HG03571 (cell line): Measurements from ENCODE around the gene DACT2.
"Not testable (repeated sequence)": the region's sequence is repeated elsewhere in the genome, so short reads cannot be mapped to it uniquely, and the experiment has no call there.

ENCODE experiments used
- ATAC-seq: cut with Tn5 transposase; IDR thresholded peaks from one replicate; pipeline ENCODE4 v1.9.1; 2021; ENCODE audit not compliant: unreplicated experiment

Gene DACT2

DNA sequence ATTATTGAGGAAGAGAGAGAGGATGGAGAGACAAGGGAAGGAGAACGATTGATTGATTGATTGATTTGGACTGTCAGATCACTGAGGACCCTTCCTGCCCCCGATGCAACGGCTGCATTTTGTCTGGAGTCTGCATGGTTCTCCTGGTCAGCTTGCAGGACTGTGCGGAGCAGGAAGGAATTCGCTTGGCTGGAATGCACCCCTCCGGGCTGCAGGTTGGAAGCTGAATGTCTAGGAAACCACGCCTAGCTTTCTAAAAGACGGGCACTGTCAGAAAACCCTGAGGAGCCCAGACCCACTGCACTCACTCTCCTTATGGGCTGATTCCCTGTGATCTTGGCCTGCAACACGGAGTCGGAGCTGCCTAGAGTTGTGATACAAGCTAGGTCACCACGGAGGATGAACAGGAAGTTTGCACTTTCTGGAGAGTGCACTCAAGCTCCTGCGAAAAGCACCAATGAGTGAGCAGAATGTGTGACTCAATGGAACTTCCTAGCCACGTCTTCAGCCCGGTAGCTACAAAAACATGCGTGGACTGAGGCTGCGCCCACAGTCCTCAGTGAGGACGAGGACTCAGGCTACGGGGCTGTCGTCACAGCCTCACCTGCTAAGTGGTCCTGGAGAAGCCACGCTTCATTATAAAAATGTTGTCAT is 14.4 kb downstream of the DACT2 start:
- ATAC-seq: no peak

DNA sequence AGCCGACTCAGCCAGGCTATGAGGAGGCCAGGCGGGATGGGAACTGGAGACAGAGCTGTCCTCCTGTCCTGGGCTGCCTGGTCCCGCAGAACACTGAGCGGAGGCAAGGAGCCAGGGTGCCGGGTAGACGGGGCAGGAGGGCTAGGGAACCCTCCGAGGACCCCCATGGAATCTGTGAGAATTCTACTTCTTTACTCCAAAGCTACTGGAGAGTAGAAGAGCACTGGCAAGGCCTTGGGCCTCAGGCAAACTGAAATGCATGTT is 14.9 kb downstream of the DACT2 start:
- no peak for ATAC-seq

DNA sequence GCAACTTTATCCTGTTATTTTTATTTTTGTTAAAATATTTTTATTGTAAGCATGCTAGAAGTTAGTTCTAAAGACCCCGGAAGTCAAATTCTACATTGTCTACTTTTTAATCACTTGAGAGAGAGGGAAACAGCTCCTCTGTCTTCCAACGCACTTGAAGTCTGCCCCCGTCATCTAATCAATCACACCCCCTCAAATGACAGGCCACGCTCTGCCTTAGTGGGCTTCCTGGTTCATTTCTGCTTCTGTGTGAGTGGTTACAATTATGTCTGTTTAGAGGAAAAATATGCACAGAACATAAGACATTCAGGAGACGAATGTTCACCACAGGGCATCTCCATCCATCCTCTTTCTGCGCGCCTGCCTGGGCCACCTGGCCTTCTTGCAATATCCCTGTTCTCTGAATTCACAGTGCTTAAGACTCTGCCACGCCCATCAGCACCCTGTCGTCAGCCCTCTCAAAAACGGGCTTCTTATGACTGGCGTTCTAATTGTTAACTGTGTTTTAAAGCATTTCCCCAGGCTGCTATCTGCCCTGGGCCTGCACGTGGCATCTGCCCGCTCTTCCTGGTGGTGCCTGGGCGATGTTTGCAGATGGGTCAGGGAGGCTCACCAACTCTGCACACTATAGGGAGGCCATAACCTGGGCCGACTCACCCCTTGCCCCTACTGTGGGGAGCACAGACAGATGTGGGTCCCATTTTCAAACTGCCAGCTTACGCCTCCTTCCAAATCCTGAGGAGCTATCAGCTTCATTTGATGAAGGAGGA is 15.4 kb downstream of the DACT2 start:
- no peak for ATAC-seq

DNA sequence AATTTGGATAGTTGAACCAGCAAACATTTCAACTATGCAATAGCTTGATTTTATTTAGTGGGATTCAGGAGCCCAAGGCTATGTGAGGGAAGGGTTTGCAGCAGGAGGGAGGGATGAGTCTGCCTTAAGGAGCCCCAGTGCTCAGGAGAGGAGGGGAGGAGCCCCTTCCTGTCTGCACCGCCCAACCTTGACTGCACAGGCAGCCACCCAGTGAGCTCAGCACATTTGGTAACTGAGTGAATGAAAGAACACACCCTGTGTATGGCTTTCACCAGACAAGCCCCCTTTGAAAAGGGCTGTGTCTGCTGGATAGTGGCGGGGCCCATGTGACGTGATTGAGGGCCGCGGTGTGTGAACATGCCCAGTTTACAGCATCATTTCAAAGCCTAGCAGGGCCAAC is 17.0 kb downstream of the DACT2 start:
- ATAC-seq: no peak

DNA sequence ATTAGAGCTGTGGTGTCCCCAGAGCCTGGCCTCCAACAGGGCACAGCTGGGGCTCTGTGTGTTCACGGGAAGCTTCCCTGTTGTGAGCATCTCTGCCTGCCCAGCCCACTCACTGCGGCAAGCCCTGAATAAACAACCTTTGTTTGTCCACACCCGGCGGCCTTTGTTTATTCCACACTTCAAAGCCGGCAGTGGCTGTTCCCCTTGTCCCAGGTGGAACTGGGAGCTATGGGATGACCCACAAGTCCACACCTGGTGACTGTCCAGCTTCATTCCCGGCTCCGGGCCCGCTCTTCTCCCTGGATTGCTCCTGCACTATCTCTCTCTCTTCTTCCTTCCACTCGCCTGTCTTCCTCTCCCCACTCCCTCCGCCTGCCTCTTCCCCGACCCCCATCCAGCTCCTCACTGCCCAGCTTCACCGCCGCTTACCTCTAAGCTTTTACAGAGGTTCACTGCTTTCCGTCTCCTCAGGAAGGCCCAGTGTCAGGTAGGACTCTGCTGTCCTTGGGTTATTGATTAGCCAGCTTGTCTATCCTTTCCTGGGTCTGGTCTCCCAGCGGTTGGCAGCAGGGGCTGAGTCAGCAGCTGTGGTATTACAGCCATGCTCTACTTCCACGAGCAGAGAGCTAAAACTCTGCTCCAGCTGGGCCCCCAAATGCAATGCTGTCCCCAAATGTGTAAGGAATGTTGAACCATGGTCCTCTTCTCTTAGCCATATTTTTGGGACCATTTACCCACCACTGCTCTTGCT is 17.8 kb downstream of the DACT2 start:
- no peak for ATAC-seq

DNA sequence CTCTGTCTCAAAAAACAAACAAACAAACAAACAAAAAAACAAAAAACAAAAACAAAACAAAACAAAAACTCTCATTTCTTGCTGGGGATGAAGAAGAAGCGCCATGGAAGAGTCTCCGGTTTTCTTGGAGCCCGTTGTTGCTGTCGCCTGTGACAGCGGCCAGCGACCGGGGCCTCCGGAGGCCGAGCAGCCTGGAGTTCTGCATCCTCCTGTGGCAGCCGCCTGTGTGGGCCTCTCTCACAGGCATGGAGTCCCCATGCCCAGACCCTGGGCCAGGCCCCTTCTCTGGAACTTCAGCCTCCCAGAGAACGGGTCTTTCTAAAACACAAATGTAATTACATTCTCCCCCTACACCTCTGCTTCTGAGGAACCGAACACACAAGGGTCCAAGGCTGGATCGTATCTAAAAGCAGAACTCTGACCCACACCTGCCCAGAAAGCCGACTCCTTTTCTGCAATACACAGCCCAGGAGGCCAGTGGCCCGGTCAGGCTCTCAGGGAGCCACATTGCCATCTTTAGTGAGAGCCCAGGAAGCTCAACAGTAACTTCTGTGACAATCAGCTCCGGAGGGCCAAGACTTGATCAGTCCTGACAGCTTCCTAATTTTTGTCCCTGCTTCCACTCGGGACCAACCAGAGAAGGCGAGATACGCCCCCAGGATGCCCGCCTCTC is 18.5 kb downstream of the DACT2 start:
- ATAC-seq: no peak

DNA sequence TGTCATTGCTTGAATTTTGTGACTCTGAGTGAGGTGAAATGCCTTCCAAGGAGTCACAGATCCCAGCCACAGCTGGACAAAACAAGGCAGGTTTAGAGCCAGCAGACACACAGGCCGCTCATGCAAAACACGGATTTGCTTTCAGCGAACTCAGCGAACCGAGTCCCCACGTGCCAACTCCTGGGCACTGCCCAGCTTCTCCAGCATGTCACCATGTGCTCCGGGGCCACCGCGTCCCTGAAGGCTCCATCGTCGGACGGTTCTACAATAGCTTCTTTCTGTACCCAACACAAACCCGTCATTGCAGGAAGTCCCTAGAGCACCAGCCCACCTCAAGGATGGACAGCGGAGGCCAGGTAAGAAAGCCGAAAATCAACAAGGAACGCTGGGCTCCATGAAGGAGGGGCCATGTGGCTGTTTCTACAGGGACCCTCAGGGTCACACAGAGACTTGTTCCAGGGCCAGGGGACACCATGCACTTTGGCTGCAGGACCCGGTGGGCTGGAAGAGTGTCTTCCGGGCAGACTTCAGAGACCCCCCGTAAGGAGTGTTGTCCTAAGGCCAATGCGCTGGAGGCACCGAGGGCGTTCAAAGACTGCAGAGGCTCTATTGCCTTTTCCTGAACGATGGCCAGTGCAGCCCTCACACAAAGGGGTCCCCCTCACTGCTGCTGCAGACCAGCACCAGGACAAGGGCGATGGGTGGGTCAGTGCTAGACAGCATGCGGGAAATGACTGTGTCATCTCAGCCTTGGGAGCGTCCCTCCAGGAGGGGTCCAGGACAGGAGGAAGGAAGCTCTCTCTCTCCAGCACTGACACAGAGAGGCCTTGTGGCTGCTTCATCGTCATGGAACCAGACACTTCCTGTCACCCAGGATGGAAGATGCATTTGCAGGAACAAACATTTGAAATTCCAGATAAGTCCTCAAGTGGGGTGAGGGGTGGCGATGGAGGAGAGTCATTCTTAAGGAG is 19.8 kb downstream of the DACT2 start:
- no peak for ATAC-seq

DNA sequence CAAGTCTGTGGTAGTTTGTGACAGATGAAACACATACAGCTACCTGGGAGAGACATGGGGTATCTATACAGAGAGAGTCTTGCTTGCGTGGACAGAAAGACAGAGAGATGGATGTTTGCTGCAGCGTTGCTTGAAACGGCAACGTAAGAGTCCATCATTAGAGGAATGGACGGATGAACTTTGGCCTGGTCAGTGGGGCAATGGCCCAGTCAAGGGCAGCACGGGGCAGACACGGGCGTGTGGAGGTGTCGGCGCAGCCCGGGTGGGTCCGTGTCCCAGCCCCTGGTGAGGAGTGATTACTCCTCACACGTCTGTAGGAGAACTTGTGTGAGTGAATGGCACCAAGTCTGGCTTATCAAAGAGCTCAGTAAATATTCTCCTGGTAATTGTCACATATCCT is 21.9 kb downstream of the DACT2 start:
- ATAC-seq: no peak

DNA sequence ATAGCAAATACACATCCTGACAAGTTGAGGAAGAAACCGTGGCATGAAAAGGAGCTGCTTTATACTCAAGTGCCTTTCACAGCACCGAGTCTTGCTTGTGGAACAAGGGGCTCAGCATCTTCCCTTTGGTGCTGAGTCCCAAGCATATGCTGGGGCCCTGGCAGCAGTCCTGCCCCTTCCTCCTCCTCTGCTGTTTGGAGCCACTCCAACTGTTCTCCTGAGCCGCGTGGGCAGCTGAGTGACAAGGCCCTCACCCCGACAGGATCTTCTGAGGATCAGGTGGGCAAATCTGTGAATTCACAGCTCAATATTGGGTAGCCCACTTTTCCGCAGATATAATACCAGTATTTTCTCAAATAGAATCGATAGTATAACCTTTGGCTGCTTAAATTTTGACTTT is 24.7 kb downstream of the DACT2 start:
- no peak for ATAC-seq

DNA sequence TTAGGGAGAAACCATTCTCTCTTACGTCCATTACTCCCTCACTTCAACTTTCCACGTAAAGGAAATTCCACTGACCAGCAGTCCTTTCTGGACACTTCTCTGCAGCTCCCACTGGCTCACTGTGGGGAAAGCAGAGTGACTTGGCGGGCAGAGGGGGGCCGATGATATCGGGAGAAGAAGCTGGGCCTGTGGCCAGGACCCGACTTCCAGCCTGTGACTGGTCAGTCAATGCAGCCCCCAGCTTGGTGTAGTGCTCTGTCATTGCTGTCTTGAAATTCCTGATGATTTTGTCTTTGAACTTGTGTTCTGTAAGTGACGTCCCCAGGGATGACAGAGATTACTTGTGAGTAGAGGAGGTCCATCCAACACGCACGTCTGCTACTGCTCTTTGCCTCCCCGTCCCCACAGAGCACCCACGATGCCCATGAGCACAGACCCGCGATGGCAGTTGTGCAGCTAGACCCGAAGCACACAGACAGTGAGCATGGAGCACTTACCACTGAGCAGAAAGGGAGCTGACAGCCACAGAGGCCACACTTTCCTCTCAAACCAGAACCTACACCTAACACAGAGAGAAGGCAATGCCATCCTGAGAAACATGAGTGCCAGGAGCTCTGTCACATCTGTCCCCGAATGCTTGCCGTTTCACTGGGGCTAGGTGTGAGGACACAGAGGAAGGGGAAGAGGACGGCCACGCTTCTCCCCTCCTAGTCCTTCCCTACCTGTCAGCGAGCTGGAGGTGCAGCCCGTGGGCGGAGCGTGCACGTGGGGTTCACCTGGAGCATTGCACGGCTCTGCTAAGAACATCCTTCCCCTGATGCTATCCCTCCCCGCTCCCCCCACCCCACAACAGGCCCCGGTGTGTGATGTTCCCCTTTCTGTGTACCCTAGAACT is 25.7 kb downstream of the DACT2 start:
- ATAC-seq: no peak

DNA sequence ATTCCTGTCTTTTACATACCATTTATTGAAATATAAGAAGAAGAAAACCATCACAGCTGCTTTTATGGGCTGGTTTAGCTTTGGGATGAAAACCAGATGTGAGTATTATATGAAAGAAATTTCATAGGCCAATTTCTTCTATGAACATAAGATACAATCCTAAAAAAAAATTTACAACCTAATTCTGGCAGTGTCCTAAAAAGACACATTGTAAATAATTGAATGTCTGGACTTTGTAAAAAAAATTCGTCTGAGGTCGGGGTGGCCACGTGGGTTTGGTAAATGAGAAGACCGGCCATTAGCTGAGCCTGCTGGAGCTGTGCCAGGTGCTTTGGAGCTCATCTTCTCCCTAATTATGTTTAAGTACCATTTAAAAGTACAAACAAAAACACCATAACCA is 26.8 kb downstream of the DACT2 start:
- ATAC-seq: no peak

DNA sequence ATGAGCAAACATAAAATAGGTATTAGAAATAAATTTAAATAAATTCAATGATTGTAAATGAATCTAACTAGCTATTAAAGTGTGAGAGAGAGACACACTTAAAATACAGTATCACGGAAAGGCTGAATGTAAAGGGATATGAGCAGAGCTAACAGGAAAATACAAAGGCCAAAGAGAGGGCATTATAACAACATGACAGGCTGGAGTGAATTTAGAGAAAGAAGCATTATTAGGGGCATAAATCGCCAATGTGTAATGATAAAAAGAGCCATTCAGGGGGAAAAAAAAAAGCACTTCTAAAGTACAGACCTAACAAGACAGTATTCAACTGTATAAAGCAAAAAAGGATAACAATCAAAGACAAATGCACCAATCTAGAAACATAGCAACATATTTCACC is 28.1 kb downstream of the DACT2 start:
- no peak for ATAC-seq

DNA sequence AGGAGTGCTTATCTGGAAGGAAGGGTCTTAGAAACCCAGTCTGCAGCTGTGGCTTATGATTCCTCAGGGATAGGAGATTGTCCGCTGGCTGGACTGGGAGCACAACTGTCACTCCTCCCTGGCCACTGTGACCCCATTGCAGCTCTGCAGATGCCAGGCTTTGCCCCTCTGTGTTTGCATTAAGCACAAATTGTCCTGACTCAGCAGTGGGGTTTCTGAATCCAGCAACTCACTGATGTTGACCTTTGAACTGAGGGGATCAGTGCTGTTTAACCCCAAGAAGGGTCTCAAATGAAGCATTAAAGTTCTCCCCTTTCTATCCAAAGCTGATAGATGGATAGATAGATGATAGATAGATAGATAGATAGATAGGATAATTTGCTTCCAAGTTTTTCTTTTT is 29.5 kb downstream of the DACT2 start:
- no peak for ATAC-seq

DNA sequence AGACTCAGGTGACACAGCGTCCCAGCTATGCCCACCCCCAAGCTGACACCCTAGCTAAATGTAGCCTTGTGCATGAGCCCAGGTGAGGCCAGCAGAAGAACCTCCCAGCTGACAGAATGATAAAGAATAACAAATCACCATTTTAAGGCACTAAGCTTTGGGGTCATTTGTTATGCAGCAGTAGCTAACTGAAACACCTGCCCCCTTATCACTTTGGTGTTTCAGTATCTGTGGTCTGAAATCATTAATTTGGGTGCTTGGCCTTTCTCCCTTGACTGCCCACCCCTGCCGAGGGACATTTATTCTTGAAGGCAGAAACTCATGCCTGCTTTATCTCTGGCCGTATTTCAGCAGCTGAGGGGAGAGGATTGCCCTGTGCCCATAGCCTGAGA is 30.0 kb downstream of the DACT2 start:
- no peak for ATAC-seq

DNA sequence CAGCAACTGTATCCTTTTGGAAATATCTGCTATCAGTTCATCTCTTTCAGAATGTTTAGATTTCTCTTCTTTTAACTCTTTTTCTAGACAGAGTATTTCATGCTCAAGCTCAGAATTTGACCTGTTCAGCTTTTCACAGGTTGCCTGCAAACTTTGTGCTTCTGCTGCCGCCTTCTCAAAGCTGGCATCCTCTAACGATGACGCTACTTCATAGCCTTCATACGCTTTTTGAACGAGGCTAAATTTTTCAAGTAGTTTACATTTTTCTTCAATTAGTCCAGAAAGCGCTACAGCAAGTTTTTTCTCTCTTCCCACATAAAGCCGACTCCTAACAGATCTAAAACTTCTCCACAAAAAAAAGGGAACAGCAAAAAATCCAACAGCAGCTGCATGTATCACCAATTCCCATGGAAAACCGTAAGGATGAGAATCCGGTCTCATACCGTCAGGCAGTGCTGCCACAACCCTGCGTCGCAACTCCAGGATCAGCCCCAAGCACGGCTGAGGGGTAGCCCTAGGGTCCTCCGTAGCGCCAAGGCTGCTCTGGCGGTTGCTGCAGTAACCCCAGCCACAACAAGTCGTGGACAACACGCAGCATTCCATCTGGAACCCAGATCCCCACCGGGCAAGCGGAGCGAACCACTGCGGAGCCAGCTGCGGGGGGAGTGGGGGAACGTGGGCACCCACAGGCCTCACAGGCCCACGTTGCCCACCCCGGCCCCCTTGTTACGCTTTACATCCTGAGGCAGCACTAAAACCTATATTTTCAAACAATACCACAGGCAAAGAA is 30.6 kb downstream of the DACT2 start:
- no peak for ATAC-seq

DNA sequence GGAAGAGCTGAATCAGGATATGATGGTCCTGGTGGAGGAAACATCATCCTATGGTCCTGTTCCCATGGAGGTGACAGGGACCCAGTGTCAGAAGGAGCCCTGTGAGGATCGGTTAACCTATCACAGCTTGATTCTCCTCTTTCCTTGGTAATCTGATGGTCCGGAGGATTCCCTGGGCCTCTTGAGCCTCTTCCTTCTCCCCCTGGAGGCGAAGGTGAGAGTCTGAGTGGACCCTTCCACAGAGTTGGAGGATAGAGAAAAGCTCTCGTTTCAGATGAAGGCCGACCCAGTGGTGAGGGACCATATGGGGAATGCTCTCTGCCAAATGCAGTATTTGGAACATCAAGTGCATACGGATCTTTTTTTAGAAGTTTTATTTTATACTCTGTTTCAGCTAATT is 32.1 kb downstream of the DACT2 start:
- not testable (repeated sequence) for ATAC-seq

DNA sequence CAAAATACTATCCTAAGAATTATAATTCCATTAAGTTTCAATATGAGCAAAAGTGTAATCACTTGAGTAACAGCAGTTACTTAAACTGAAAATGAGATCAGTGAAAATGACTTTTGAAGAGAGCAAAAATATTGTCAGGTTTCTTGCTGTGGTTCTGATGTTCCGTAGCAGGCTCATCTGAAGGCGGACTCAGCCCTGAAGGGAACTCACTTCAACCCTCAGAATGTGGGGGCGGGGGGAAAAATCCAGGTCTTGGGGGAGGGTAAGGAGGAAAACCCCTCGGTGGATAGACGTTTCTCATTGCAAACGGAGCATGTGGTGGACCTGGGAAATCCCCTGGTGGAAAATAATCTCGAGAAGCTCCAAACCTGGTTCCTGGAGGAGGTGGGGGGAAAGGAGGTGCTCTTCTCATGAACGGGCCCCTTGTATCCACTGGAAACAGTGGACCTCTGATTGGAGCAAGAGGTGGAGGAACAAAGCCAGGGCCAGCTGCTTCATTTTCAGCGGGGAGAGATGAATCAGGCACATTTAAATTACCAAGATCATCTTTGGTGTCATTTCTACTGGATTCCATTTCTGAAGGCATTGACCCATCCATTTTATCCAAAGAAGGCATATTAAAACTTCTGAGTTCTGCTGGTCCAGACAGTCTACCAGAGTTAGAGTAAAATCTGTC is 32.7 kb downstream of the DACT2 start:
- not testable (repeated sequence) for ATAC-seq

DNA sequence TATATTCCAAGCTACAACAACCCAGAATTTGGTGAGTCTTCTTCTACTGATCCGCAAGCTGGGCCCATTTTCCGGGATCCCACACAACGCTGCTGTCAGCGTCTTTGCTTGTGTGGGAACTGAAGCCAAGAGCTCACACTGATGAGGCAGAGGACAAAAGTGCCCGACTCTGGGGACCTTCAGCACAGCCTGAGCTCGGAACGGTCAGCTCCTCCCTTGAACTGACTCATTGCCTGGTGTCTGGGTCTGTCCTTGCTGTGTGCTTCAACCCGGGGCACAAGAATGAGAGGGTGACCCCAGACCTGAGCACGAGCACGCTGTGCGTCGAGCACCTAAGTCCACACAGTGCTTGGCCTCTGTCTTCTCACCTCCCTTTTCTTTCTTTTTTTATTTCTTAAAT is 33.5 kb downstream of the DACT2 start:
- ATAC-seq: no peak
